ENCODE measurements around the gene CDH20.
"Not testable (repeated sequence)": the region's sequence is repeated elsewhere in the genome, so short reads cannot be mapped to it uniquely, and the experiment has no call there.

Gene CDH20

GRCh38 chr18:61350578-61350977 lies 17.3 kb downstream of the CDH20 start:
- no peak for DNase-seq

- no peak for DNase-seq
Measured at GRCh38 chr18:61352059-61352458, 18.8 kb downstream of the CDH20 start.

- DNase-seq = no peak
Measured at GRCh38 chr18:61352611-61353010, 19.4 kb downstream of the CDH20 start.

- peak; percentile 57 to 70 for DNase-seq
Measured at GRCh38 chr18:61360404-61361383, 27.5 kb downstream of the CDH20 start.

- DNase-seq = no peak
Measured at GRCh38 chr18:61362511-61362910, 29.3 kb downstream of the CDH20 start.

- no peak for DNase-seq
Measured at GRCh38 chr18:61364953-61365352, 31.7 kb downstream of the CDH20 start.

- DNase-seq = no peak
Measured at GRCh38 chr18:61368001-61368400, 34.8 kb downstream of the CDH20 start.

GRCh38 chr18:61369671-61370070 lies 36.4 kb downstream of the CDH20 start:
- DNase-seq = not testable (repeated sequence)

GRCh38 chr18:61371111-61371510 lies 37.9 kb downstream of the CDH20 start:
- DNase-seq = no peak

- DNase-seq = no peak
Measured at GRCh38 chr18:61379827-61380226, 46.6 kb downstream of the CDH20 start.

- DNase-seq = no peak
Measured at GRCh38 chr18:61388010-61388409, 54.8 kb downstream of the CDH20 start.

GRCh38 chr18:61394983-61395382 lies 61.8 kb downstream of the CDH20 start:
- no peak for DNase-seq

- no peak for DNase-seq
Measured at GRCh38 chr18:61397222-61397621, 64.0 kb downstream of the CDH20 start.

- no peak for DNase-seq
Measured at GRCh38 chr18:61398961-61399705, 65.9 kb downstream of the CDH20 start.

- no peak for DNase-seq
Measured at GRCh38 chr18:61400016-61400635, 66.9 kb downstream of the CDH20 start.

- DNase-seq = peak; percentile 47 to 58
Measured at GRCh38 chr18:61400716-61401115, 67.5 kb downstream of the CDH20 start.

GRCh38 chr18:61402726-61403125 lies 69.5 kb downstream of the CDH20 start:
- DNase-seq = no peak

- no peak for DNase-seq
Measured at GRCh38 chr18:61413396-61413795, 80.2 kb downstream of the CDH20 start.

GRCh38 chr18:61414086-61414485 lies 80.9 kb downstream of the CDH20 start:
- no peak for DNase-seq

- no peak for DNase-seq
Measured at GRCh38 chr18:61419763-61420162, 86.5 kb downstream of the CDH20 start.

GRCh38 chr18:61420218-61420885 lies 87.1 kb downstream of the CDH20 start:
- DNase-seq = no peak

GRCh38 chr18:61426492-61427053 lies 93.3 kb downstream of the CDH20 start:
- no peak for DNase-seq

- no peak for DNase-seq
Measured at GRCh38 chr18:61428266-61428665, 95.0 kb downstream of the CDH20 start.
